ENCODE results near the gene RBPJ.

RBPJ gene

DNA sequence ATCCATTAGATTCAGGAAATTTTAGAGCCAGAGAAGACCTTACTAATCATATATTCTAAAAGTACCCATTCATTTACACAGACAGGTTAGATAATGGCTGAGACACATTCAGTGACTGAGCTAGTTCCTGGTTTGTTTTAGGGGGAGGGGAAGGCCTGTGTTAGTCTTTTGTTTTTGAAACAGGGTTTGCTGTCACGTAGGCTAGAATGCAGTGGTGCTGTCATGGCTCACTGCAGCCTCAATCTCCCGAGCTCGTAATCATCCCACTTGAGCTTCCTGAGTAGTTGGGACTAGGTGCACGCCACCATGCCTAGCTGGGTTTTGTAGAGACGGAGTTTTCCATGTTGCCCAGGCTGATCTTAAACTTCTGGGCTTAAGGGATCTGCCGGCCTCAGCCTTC lies 10.1 kb downstream of the RBPJ start:
- ChIA-PET CTCF (interaction anchor here (0.8 to 8.0 kb wide), 37 partner anchors 9 to 668 kb away, joined by 3 to 108 read pairs (median 5); partner anchors contain the start of gene RBPJ), POLR2A (no interaction called here)
- TF ChIP-seq, protein P1, sequence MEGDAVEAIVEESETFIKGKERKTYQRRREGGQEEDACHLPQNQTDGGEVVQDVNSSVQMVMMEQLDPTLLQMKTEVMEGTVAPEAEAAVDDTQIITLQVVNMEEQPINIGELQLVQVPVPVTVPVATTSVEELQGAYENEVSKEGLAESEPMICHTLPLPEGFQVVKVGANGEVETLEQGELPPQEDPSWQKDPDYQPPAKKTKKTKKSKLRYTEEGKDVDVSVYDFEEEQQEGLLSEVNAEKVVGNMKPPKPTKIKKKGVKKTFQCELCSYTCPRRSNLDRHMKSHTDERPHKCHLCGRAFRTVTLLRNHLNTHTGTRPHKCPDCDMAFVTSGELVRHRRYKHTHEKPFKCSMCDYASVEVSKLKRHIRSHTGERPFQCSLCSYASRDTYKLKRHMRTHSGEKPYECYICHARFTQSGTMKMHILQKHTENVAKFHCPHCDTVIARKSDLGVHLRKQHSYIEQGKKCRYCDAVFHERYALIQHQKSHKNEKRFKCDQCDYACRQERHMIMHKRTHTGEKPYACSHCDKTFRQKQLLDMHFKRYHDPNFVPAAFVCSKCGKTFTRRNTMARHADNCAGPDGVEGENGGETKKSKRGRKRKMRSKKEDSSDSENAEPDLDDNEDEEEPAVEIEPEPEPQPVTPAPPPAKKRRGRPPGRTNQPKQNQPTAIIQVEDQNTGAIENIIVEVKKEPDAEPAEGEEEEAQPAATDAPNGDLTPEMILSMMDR (IDR thresholded peaks at IDR 0.05; ENCODE audit: control extremely low read depth, extremely low read depth, low read depth, missing control alignments) = no peak
- DNase-seq (ENCODE audit: extremely low spot score) = no peak

GRCh38 chr4:26331380-26331950 lies 10.7 kb downstream of the RBPJ start:
- TF ChIP-seq, protein P1 (IDR thresholded peaks at IDR 0.05; ENCODE audit: control extremely low read depth, extremely low read depth, low read depth, missing control alignments) = no peak
- no peak for DNase-seq (ENCODE audit: extremely low spot score)
- ChIA-PET POLR2A (no interaction called here), CTCF (interaction anchor here (1.0 to 8.0 kb wide), 23 partner anchors 10 to 344 kb away, joined by 3 to 108 read pairs (median 5); no protein-coding TSS in a partner anchor)

DNA sequence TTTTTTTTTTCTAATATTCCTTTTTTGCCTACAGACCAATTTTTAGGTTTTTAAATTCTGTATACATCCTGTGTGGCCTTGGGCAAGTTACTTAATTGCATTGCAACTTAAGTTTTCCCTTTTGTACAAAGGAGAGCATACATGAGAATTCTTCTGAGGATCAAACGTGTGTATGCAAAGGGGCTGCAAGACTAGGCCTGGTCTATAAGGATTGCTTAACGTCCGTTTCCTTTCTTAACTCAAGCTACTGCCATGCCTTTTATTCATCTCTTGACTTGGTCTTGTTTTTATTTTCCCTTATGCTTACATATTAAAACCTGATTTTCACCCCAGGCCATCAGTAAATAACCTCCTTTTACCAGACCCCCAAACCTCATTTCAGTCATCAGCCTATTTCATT lies 13.6 kb downstream of the RBPJ start:
- no peak for DNase-seq (ENCODE audit: extremely low spot score)

GRCh38 chr4:26337612-26338011 lies 16.8 kb downstream of the RBPJ start:
- no peak for DNase-seq (ENCODE audit: extremely low spot score)
- CTCF ChIA-PET = no interaction called here
- POLR2A ChIA-PET = no interaction called here

More for the DNA sequence above, 13.6 kb downstream of the RBPJ start:
- ChIA-PET POLR2A (no interaction called here), CTCF (interaction anchor here (0.8 to 8.0 kb wide), 3 partner anchors 10 to 76 kb away, joined by 3 to 90 read pairs (median 4); no protein-coding TSS in a partner anchor)
- TF ChIP-seq, protein P1 (IDR thresholded peaks at IDR 0.05; ENCODE audit: control extremely low read depth, extremely low read depth, low read depth, missing control alignments) = no peak

GRCh38 chr4:26342328-26343037 lies 21.7 kb downstream of the RBPJ start:
- no peak for DNase-seq (ENCODE audit: extremely low spot score)
- POLR2A ChIA-PET = no interaction called here
- CTCF ChIA-PET = interaction anchor here (0.6 to 8.9 kb wide), 4 partner anchors 13 to 56 kb away, joined by 3 to 108 read pairs (median 6); no protein-coding TSS in a partner anchor
- TF ChIP-seq, protein P1 (IDR thresholded peaks at IDR 0.05; ENCODE audit: control extremely low read depth, extremely low read depth, low read depth, missing control alignments) = no peak

More at GRCh38 chr4:26337612-26338011, 16.8 kb downstream of the RBPJ start:
- TF ChIP-seq, protein P1 (IDR thresholded peaks at IDR 0.05; ENCODE audit: control extremely low read depth, extremely low read depth, low read depth, missing control alignments) = no peak

- CTCF ChIA-PET = interaction anchor here (0.6 to 8.9 kb wide), 4 partner anchors 13 to 56 kb away, joined by 3 to 108 read pairs (median 6); no protein-coding TSS in a partner anchor
- DNase-seq (ENCODE audit: extremely low spot score) = no peak
- POLR2A ChIA-PET = interaction anchor here (0.7 kb wide), 1 partner anchor 157 kb away, joined by 3 read pairs; no protein-coding TSS in a partner anchor
- TF ChIP-seq, protein P1 (IDR thresholded peaks at IDR 0.05; ENCODE audit: control extremely low read depth, extremely low read depth, low read depth, missing control alignments) = no peak
Observed at GRCh38 chr4:26343038-26343398, 22.2 kb downstream of the RBPJ start.

All from GM10248 (cell line).